Smooth muscle cell (in vitro differentiated cells): ENCODE results near the gene EXOC6B. TPM values are rescaled to one million over a fixed set of nuclear protein-coding genes. Genes with fewer than 3 reads are reported as not detected.

ENCODE experiments used
- DNase-seq: peaks from one replicate; lab custom pipeline; 2025; ENCODE audit not compliant: unreplicated experiment; lab: John Stamatoyannopoulos, UW
- H2AFZ ChIP-seq: fragments of 200-600 bp; sonication (generic); 2 replicates; pipeline ENCODE4 v1.6.0; 2016; ENCODE audit warnings: antibody characterized with exemption, low read depth, mild to moderate bottlenecking
- H3F3A ChIP-seq: fragments of 200-600 bp; sonication (generic); 2 replicates; pipeline ENCODE4 v1.6.0; 2017; ENCODE audit warnings: antibody characterized with exemption, low read depth
- H3K27ac ChIP-seq: fragments of 200-600 bp; sonication (generic); 2 replicates; pipeline ENCODE4 v1.5.1; 2016; ENCODE audit warnings: low read depth, mild to moderate bottlenecking
- H3K27me3 ChIP-seq: fragments of 200-600 bp; sonication (generic); 2 replicates; pipeline ENCODE4 v1.6.1; 2016; ENCODE audit warnings: low read depth, mild to moderate bottlenecking
- H3K36me3 ChIP-seq: fragments of 200-600 bp; sonication (generic); 2 replicates; pipeline ENCODE4 v1.5.1; 2016; ENCODE audit warnings: low read depth
- H3K4me1 ChIP-seq: fragments of 200-600 bp; sonication (generic); 2 replicates; pipeline ENCODE4 v1.5.1; 2016; ENCODE audit warnings: low read depth
- H3K4me2 ChIP-seq: fragments of 200-600 bp; sonication (generic); 2 replicates; pipeline ENCODE4 v1.6.0; 2016; ENCODE audit warnings: mild to moderate bottlenecking
- H3K4me3 ChIP-seq: fragments of 200-600 bp; sonication (generic); 2 replicates; pipeline ENCODE4 v1.5.1; 2016; ENCODE audit warnings: mild to moderate bottlenecking
- H3K79me2 ChIP-seq: fragments of 200-600 bp; sonication (generic); 2 replicates; pipeline ENCODE4 v1.6.0; 2016; ENCODE audit warnings: low read depth, mild to moderate bottlenecking
- H3K9ac ChIP-seq: fragments of 200-600 bp; sonication (generic); 2 replicates; pipeline ENCODE4 v1.6.0; 2016; ENCODE audit warnings: low read depth
- H3K9me3 ChIP-seq: fragments of 200-600 bp; sonication (generic); replicated peaks from 2 replicates; pipeline ENCODE4 v1.5.1; 2016; ENCODE audit warnings: low read depth
- H4K20me1 ChIP-seq: fragments of 200-600 bp; sonication (generic); 2 replicates; pipeline ENCODE4 v1.6.0; 2016; ENCODE audit warnings: low read depth
- CTCF ChIP-seq: fragments of 200-600 bp; sonication (generic); IDR thresholded peaks from 2 replicates; pipeline ENCODE4 v1.5.1; 2017; ENCODE audit warnings: borderline replicate concordance, mild to moderate bottlenecking, antibody characterized with exemption; ENCODE audit not compliant: insufficient read depth, poor library complexity, severe bottlenecking
- WGBS: methylation state at CpG from one replicate; pipeline ENCODE4 v1.1.7; 2016; ENCODE audit warnings: low lambda C conversion rate; 5-methylcytosine and 5-hydroxymethylcytosine counted together
- polyA plus RNA-seq: library from polyadenylated mRNA; unstranded; fragments of >200 nt; fragmentation: Nextera tagmentation; extraction: Ambion mirVana; gene quantifications from 2 replicates; pipeline ENCODE4 v1.2.1, GENCODE V29; 2016
- total RNA-seq: library from RNA; depleted of rRNA; stranded (reverse); fragments of >200 nt; gene quantifications from 2 replicates; pipeline ENCODE4 v1.2.3, GENCODE V29; 2014

Gene EXOC6B
- total and polyA plus RNA-seq, 2 experiments from 2014 or later = 6.9 to 19.7 TPM

DNA sequence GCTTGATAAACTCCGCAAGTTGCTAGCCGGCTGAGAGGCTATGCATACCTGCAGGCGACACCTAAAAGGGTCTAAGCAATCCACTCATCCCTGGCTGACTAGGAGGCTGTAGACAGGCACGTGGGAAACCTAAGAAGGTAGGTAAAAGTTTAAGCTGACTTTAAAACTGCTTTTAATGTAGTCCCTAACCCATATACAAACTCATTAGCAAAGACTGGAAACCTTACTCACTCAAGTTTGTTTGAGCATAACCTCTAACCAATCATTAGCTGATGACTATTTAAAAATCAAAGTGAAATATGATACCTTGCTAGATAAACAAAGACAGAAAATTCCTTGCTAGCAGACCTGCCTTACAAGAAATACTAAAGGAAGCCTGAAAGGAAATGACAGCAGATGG, 106.4 kb downstream of the EXOC6B start:
- 25% methylated on average over 4 of the region's 4 CpGs for WGBS
- peak overlapping the region; percentile 4 for H3K27ac ChIP-seq
- H3K4me1 ChIP-seq = peaks cover 20% of the 10 kb centered on the region
- peak overlapping the region; percentile 15 for H3K4me3 ChIP-seq
- H2AFZ ChIP-seq = no peak overlapping the region
- no peak for TF ChIP-seq CTCF
- no peak overlapping the region for H3K9ac ChIP-seq
- peak overlapping the region; percentile 22 for H3K4me2 ChIP-seq
- no peaks in the 10 kb centered on the region for H3F3A ChIP-seq
- peaks cover 3% of the 10 kb centered on the region for H3K36me3 ChIP-seq
- no peaks in the 10 kb centered on the region for H3K79me2 ChIP-seq
- H3K9me3 ChIP-seq = no peaks in the 10 kb centered on the region
- no peak for DNase-seq
- peaks cover 7% of the 10 kb centered on the region for H4K20me1 ChIP-seq
- no peaks in the 10 kb centered on the region for H3K27me3 ChIP-seq

GRCh38 chr2:72718876-72719275, 107.0 kb downstream of the EXOC6B start:
- Histone ChIP-seq H3K27me3 (no peaks in the 10 kb centered on the region), H4K20me1 (peaks cover 7% of the 10 kb centered on the region), H3K27ac (peak overlapping the region; percentile 4), H3K79me2 (no peaks in the 10 kb centered on the region), H3K4me1 (peaks cover 20% of the 10 kb centered on the region), H2AFZ (no peak overlapping the region), H3K9ac (no peak overlapping the region), H3K4me2 (no peak overlapping the region), H3K9me3 (no peaks in the 10 kb centered on the region), H3K36me3 (peaks cover 3% of the 10 kb centered on the region), H3K4me3 (peak overlapping the region; percentile 15), H3F3A (no peaks in the 10 kb centered on the region)
- TF ChIP-seq CTCF = no peak
- no peak for DNase-seq

DNA sequence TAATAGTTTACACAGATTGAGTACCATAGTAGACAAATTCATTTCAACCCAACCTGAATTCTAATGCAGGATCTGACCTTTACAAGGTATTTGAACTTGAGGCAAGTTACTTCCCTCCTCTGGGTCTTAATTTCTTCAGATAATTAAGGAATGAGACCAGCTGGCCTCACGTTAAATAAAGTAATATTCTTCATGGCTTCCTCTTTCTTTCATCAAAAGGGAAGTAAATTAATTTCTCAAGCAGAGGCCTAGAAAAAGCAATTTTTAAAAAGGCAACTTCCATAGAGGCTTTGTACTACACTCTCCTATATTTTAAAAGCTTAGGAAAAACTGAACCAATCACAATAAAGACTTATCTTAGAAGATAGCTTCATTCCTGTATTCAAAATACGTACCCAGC, 109.2 kb downstream of the EXOC6B start:
- Histone ChIP-seq H3K4me3 (no peak overlapping the region), H4K20me1 (no peaks in the 10 kb centered on the region), H3K9ac (no peak overlapping the region), H3K27me3 (no peaks in the 10 kb centered on the region), H3K36me3 (peaks cover 3% of the 10 kb centered on the region), H3K79me2 (no peaks in the 10 kb centered on the region), H3K4me2 (no peak overlapping the region), H2AFZ (no peak overlapping the region), H3F3A (no peaks in the 10 kb centered on the region), H3K27ac (no peak overlapping the region), H3K4me1 (peaks cover 13% of the 10 kb centered on the region), H3K9me3 (no peaks in the 10 kb centered on the region)
- 44% methylated on average over 2 of the region's 2 CpGs for WGBS
- no peak for DNase-seq
- no peak for TF ChIP-seq CTCF

- H3K4me2 ChIP-seq = no peak overlapping the region
- H3K27ac ChIP-seq = no peak overlapping the region
- no peak overlapping the region for H3K9ac ChIP-seq
- H3K4me1 ChIP-seq = peaks cover 2% of the 10 kb centered on the region
- no peaks in the 10 kb centered on the region for H3K9me3 ChIP-seq
- no peak overlapping the region for H2AFZ ChIP-seq
- H3F3A ChIP-seq = no peaks in the 10 kb centered on the region
- TF ChIP-seq CTCF = no peak
- H3K4me3 ChIP-seq = no peak overlapping the region
- no peaks in the 10 kb centered on the region for H3K79me2 ChIP-seq
- H3K27me3 ChIP-seq = no peaks in the 10 kb centered on the region
- peaks cover 8% of the 10 kb centered on the region for H4K20me1 ChIP-seq
- H3K36me3 ChIP-seq = peaks cover 3% of the 10 kb centered on the region
- DNase-seq = no peak
Measured at GRCh38 chr2:72713857-72714256, 112.0 kb downstream of the EXOC6B start.
